GM12891 (cell line): ENCODE data around the gene CES5A.
"Not testable (repeated sequence)": the region's sequence is repeated elsewhere in the genome, so short reads cannot be mapped to it uniquely, and the experiment has no call there.

Source experiments
- PAX5 ChIP-seq: IDR thresholded peaks from 2 replicates; pipeline ENCODE4 v1.6.1; 2011; ENCODE audit warnings: low read length, moderate library complexity, mild to moderate bottlenecking; ENCODE audit not compliant: insufficient read depth, severe bottlenecking
- POLR2A ChIP-seq: IDR thresholded peaks from 2 replicates; pipeline ENCODE4 v1.6.1; 2011; ENCODE audit warnings: low read depth, low read length, control low read depth
- POLR2AphosphoS5 ChIP-seq: IDR thresholded peaks from 2 replicates; pipeline ENCODE4 v1.6.1; 2011; ENCODE audit warnings: low read depth, low read length, control low read depth
- POU2F2 ChIP-seq: IDR thresholded peaks from 2 replicates; pipeline ENCODE4 v1.6.1; 2011; ENCODE audit warnings: low read depth, mild to moderate bottlenecking, control low read depth, low read length, moderate library complexity
- SPI1 ChIP-seq: IDR thresholded peaks from 2 replicates; pipeline ENCODE4 v1.6.1; 2011; ENCODE audit warnings: low read depth, low read length, control low read depth
- TAF1 ChIP-seq: IDR thresholded peaks from 2 replicates; pipeline ENCODE4 v1.6.1; 2011; ENCODE audit warnings: low read depth, low read length, control low read depth

DNA sequence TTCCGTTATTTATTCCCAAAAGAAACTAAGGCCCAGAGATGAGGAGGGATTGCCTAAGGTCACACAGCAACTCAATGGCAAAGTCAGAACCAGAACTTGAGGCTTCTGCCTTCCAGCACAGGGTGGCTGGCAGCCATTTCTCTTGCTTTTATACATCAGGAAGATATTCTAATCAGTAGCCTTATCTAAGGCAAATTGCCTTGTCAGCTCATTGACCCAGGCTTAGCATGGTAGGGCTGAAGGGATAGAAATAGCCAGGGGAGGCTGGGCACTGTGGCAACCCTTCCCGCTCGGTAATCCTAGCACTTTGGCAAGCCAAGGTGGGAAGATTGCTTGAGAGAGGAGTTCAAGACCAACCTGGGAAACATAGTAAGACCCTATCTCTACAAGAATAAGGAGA lies 40.0 kb downstream of the CES5A start:
- TF ChIP-seq POLR2A, POLR2AphosphoS5, SPI1, PAX5, TAF1, POU2F2: not testable (repeated sequence)
